ENCODE results near the gene PARD3B.

PARD3B gene

DNA sequence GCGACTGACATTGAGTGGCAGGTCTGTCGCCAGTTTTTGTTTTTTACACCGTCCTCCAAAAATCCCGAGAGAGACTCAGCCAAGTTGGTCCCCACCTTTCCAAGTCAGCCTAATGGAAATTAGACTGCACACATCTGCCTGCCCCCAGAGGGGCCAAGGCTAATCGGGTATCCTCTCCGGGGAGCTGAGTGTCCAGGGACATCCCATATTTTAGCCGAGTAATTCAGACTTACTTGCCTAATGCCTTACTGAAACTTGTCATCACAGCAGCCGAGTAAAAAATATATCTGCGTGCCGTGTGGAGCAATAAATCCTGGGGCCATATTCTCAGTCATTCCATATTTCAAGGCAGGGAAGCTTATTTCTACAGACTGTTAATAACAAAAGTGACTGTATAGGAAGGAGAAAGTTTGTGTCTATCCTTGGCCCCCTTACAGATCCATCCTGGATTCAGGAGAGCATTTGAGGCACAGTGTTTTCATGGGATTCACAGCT, 1098.2 kb downstream of the PARD3B start:
- DNase-seq, result no peak

DNA sequence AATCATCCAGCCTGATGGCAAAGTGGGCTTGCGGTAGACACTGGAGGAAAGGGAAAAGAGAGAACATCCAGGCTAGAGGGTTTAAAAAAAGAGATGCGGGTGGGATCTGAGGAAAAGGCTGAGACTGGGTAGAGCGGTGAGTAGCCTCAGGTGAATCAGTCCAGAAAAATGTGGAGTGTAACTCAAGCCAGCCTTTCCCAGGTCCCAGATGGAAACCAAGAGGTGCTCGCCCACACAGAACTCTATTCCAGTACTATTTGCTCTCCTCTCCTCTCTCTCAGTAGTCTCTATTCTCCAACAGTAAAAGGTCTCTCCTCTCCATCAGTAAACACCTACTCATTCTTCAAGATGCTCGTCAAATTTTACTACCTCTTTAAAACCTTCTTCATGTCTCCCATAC, 1098.7 kb downstream of the PARD3B start:
- DNase-seq, result no peak

GRCh38 chr2:205646680-205647079, 1101.4 kb downstream of the PARD3B start:
- DNase-seq, result no peak

DNA sequence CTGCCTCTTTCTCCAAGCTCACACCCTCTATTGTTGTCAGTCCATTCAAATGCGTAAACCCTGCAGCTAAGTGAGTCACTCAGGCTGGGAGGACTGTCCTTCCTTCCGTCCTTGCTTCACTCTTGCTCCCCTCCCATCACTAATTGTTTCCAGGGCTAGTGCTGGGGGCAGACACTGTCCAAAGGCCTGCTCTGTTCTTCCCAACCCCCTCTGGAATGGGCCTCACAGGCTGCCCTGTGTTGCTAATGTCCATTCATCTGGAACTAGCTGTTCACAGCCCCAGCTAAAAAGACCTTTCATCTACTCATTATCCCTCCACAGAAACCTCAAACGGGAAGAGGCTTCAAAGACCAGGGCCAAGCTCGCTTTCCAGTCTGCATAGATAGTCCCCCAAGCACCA, 1105.2 kb downstream of the PARD3B start:
- no peak for DNase-seq

- no peak for DNase-seq
Measured at GRCh38 chr2:205650931-205651330, 1105.7 kb downstream of the PARD3B start.

DNA sequence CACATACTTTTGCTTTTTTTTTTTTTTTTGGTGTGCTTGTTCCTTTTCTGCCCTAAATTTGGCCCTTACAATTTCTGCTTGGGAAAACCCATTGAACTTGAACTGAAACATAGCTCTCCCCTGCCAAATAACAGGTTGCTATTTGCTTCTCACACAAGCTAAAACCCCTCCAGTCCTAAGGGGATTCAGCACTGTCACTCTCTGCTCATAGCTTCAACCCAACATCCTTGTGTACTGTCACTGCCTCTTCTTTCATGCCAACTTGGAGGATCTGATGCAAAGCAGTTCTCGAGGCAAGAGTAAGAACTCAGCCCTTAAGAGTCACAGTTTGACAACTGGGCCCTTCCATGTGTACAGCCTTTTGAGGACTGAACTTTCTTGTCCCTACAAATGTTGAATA, 1106.4 kb downstream of the PARD3B start:
- no peak for DNase-seq

- DNase-seq, result no peak
Measured at GRCh38 chr2:205654878-205655605, 1109.8 kb downstream of the PARD3B start.

- no peak for DNase-seq
Measured at GRCh38 chr2:205655779-205656456, 1110.6 kb downstream of the PARD3B start.

- DNase-seq, result no peak
Measured at GRCh38 chr2:205656461-205656860, 1111.2 kb downstream of the PARD3B start.

GRCh38 chr2:205656941-205657340, 1111.7 kb downstream of the PARD3B start:
- DNase-seq, result no peak

GRCh38 chr2:205657579-205657978, 1112.3 kb downstream of the PARD3B start:
- DNase-seq, result no peak

- no peak for DNase-seq
Measured at GRCh38 chr2:205658068-205658467, 1112.8 kb downstream of the PARD3B start.

GRCh38 chr2:205658572-205658971, 1113.3 kb downstream of the PARD3B start:
- DNase-seq, result no peak

DNA sequence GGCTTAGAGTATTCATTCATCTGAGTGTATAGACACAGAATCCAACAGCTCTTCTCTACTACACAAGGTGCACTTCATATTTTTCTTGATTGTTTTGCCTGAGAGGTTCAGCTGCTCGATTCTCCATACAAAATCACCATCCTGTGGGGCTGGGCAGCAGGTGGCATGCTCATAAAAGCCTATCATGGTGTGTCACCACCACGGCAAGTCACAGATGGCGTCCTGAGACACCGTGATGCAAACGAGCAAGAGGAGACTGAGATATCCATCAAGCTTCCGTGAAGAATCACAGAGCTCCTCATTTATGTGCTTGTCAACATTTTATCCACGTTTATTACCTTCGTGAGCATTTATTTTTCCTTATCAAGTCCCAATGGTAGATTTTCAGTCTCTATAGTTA, 1114.6 kb downstream of the PARD3B start:
- DNase-seq, result no peak

DNA sequence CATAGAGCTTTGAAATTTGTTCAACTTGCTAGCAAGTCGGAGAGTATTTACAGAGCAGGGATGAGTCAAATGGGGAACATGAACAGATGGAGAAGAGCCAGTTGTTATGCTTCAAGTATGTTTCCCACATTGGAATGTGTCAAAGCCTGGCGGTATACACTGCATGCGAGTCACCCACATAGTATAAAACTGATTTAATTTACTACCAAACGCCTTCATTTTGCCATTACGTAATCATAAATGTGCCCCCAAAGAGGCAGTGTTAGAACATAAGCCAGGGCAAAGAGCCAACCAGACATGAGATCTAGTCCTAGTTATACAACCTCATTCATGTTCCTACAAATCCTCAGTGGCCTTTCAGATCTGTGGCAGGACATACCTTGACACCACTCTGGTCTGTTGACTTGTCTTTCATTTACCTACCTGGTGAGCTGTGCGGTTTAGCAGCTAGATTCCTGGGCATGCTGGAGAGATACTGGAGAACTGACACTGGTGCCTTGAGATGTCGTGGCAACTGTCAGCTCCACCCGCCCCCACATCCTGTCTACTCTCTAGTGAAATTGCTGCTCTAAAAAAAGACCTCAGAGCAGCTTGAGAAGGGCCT, 1115.3 kb downstream of the PARD3B start:
- peak; percentile 21 for DNase-seq

GRCh38 chr2:205661281-205661680, 1116.0 kb downstream of the PARD3B start:
- DNase-seq, result no peak

DNA sequence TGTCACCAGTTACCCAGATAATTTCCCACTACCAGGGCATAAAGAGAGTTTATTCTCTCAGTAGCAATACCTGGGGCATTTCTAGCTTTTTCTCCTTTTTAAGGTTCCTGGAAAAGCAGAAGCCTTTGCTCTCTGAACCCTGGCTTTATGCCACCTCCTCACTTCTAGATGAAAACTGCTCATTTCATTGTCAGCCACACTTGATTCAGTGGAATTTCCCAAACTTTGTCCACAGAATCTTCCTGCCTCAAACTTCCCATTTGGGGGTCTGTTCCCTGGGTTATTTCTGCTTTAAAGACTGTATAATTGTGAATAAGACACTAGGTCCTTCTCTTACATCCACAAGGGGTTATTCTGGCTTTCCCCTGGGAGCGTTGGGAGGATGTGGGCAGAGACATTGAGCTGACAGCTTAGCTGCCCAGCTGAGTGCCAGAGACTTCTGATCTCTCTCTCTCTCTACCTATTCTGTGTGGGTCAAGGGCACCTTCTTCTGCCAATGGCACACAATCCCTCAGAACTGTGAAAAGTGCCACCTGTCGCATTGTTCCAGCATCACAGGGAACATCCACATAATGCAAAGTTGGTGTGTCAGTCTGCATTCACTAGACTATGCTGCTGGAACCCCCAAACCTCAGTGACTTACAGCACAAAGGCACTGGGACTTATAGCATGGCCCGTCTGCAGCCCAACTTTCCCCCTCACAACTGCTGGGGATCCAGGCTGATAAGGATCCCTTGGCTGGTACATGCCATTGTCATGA, 1117.1 kb downstream of the PARD3B start:
- DNase-seq, result no peak

DNA sequence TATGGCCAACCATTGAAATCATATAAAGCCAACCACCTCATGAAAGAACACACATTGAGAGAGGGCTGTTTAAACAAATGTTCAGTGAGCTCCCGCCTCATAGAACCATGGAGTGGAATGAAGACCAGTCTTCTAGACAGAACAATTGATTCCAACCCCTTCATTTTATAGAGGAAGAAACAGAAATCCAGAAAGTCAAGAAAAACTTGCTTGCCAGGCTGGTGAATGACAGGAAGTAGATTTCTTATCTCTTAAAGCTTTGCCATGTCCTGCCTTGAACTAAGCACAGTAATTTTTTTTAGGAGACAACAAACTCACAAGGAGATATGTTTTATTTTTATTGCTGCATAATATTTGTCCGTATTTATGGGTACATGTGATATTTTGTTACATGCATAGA, 1120.5 kb downstream of the PARD3B start:
- DNase-seq, result no peak

All from activated effector memory CD4-positive, alpha-beta T cell treated with Interleukin-2 at 50 U/mL for 16 hours (primary cell).